Adrenal gland (tissue), 12 donors: ENCODE data around the gene CAMK1G. TPM values are rescaled to one million over a fixed set of nuclear protein-coding genes. Genes with fewer than 3 reads are reported as not detected.

Experiments used
- DNase-seq, 7 donors: peaks; one replicate each; pipeline ENCODE4 v3.0.0-alpha.2; 2019 to 2020
- H3K27ac ChIP-seq, 5 donors: fragments of 200-600 bp; sonication (generic) in 4 of 5; 1 replicate in 3 of 5; 2 replicates in 2 of 5; pipeline versions ENCODE4 v1.5.1 to v1.8.0; 2016 to 2020; ENCODE audit warnings: mild to moderate bottlenecking in 1 of 5
- H3K27me3 ChIP-seq: fragments of 200-600 bp; 2 replicates; pipeline ENCODE4 v1.8.0; 2021
- H3K36me3 ChIP-seq, 2 donors: fragments of 200-600 bp; replicated peaks in 1 of 2; 1 replicate in 1 of 2; 2 replicates in 1 of 2; pipeline versions ENCODE4 v1.5.1 to v1.8.0; 2018 to 2022
- H3K4me1 ChIP-seq, 2 donors: fragments of 200-600 bp; replicated peaks in 1 of 2; 1 replicate in 1 of 2; 2 replicates in 1 of 2; pipeline versions ENCODE4 v1.5.1 to v1.8.0; 2018 to 2021
- H3K4me3 ChIP-seq, 4 donors: fragments of 200-600 bp; sonication (generic) in 3 of 4; one replicate each; pipeline ENCODE4 v1.5.1; 2016 to 2018
- H3K9me3 ChIP-seq, 3 donors: fragments of 200-600 bp; sonication (generic) in 1 of 3; replicated peaks in 1 of 3; 1 replicate in 2 of 3; 2 replicates in 1 of 3; pipeline versions ENCODE4 v1.5.1 to v1.8.0; 2016 to 2021
- CTCF ChIP-seq, 6 experiments: fragments of 450-650 bp in 4 of 6; fragments of 200-600 bp in 2 of 6; sonication (generic) in 1 of 6; IDR thresholded peaks; 1 replicate in 5 of 6; 2 replicates in 1 of 6; pipeline versions ENCODE4 v1.5.1 to v1.8.0; 2016 to 2021; ENCODE audit warnings: antibody characterized with exemption in 6 of 6, mild to moderate bottlenecking in 2 of 6, moderate library complexity in 1 of 6
- POLR2A ChIP-seq, 2 donors: fragments of 450-650 bp; IDR thresholded peaks; one replicate each; pipeline ENCODE4 v1.6.1; 2017; ENCODE audit warnings: antibody characterized with exemption in 2 of 2, mild to moderate bottlenecking in 2 of 2, moderate library complexity in 1 of 2
- WGBS, 4 donors: extraction: QIAGEN DNeasy Blood & Tissue Kit in 2 of 4; methylation state at CpG; one replicate each; pipeline versions ENCODE4 v1.1.5 to v1.1.7; 2013 to 2017; 5-methylcytosine and 5-hydroxymethylcytosine counted together
- intact Hi-C, 2 donors: fragments of 100-400 bp; cut with DNase I; formaldehyde crosslinking; loops; one replicate each; pipeline versions ENCODE4 v1.14.1 to v1.15.0; 2022 to 2023
- polyA plus RNA-seq, 3 donors: library from polyadenylated mRNA; stranded (reverse); fragments of 200-250 nt in 2 of 3; fragments of 350-450 nt in 1 of 3; fragmentation: Illumina TruSeq in 1 of 3; extraction: RNeasy Lipid Tissue Mini Kit (QIAGEN cat#74804) in 1 of 3; gene quantifications; one replicate each; pipeline ENCODE4 v1.2.3, GENCODE V29; 2013 to 2014
- total RNA-seq, 9 donors: library from RNA; depleted of rRNA in 4 of 9; stranded (reverse); fragments of >200 nt in 4 of 9; fragments of 120-200 nt in 1 of 9; fragmentation: NEBNext Ultra II Directional in 1 of 9; extraction: Animal tissue kit (Norgen Biotek cat#: 25700) in 1 of 9; gene quantifications; one replicate each; pipeline versions ENCODE4 v1.1.0 to v1.2.4, GENCODE V29; 2013 to 2023
- donor health status: healthy with polysubstance abuse.
- donor health status: Bipolar disorder and iron deficiency.
- donor health status: DM: yes; HTN: yes; CAD: no.
- donor health status: DM: no; HTN: no; CAD: no.
- donor health status: DM: no; HTN: no; CAD: no.
- donor health status: DM: yes; HTN: yes; CAD: no.

Gene CAMK1G
- total and polyA plus RNA-seq, 12 donors = 0.57 to 8.4 (median 2.3) TPM

- Histone ChIP-seq H3K4me1 (no peaks in the 10 kb centered on the region), H3K4me3 (no peak overlapping the region), H3K36me3 (no peaks in the 10 kb centered on the region), H3K9me3 (no peaks in the 10 kb centered on the region), H3K27ac (no peak overlapping the region), H3K27me3 (peaks cover 4% of the 10 kb centered on the region)
- DNase-seq = no peak
- WGBS, 4 donors = 49 to 67% (median 64%) methylated on average over 4 of the region's 4 CpGs
- intact Hi-C loops = no loop called here
- TF ChIP-seq CTCF (IDR thresholded peaks at IDR 0.05) = no peak
- no peak for TF ChIP-seq POLR2A (IDR thresholded peaks at IDR 0.05)
Measured at GRCh38 chr1:209564849-209565248, 18.7 kb upstream of the CAMK1G start.

- Histone ChIP-seq H3K27me3 (peaks cover 4% of the 10 kb centered on the region), H3K4me1 (no peaks in the 10 kb centered on the region), H3K36me3 (no peaks in the 10 kb centered on the region), H3K9me3 (no peaks in the 10 kb centered on the region), H3K4me3 (no peak overlapping the region), H3K27ac (no peak overlapping the region)
- intact Hi-C loops = no loop called here
- TF ChIP-seq POLR2A (IDR thresholded peaks at IDR 0.05) = no peak
- peak; percentile 67 to 78 (median 74) for TF ChIP-seq CTCF (IDR thresholded peaks at IDR 0.05)
- peak; percentile 80 to 95 (median 89) for DNase-seq
- WGBS, 4 donors = 28 to 36% (median 32%) methylated on average over 15 of the region's 15 CpGs
Measured at GRCh38 chr1:209565759-209566678, 17.5 kb upstream of the CAMK1G start.

GRCh38 chr1:209567698-209568175 lies 15.8 kb upstream of the CAMK1G start:
- H3K36me3 ChIP-seq = no peaks in the 10 kb centered on the region
- 8 to 22% (median 15%) methylated on average over 1 of the region's 1 CpG for WGBS, 4 donors
- no peak for TF ChIP-seq POLR2A (IDR thresholded peaks at IDR 0.05)
- no peak for TF ChIP-seq CTCF (IDR thresholded peaks at IDR 0.05)
- no peak overlapping the region for H3K27ac ChIP-seq
- no peaks in the 10 kb centered on the region for H3K9me3 ChIP-seq
- no peaks in the 10 kb centered on the region for H3K4me1 ChIP-seq
- H3K27me3 ChIP-seq = peaks cover 4% of the 10 kb centered on the region
- intact Hi-C loops = no loop called here
- H3K4me3 ChIP-seq = no peak overlapping the region
- peak in 1 of 7 donors; percentile 51 for DNase-seq

GRCh38 chr1:209569455-209570207 lies 13.9 kb upstream of the CAMK1G start:
- peak; percentile 65 to 94 (median 89) for DNase-seq
- Histone ChIP-seq H3K27ac (no peak overlapping the region), H3K4me3 (no peak overlapping the region), H3K9me3 (no peaks in the 10 kb centered on the region), H3K36me3 (no peaks in the 10 kb centered on the region), H3K27me3 (peaks cover 4% of the 10 kb centered on the region), H3K4me1 (no peaks in the 10 kb centered on the region)
- intact Hi-C loops = no loop called here
- TF ChIP-seq CTCF (IDR thresholded peaks at IDR 0.05) = peak; percentile 64 to 91 (median 75)
- TF ChIP-seq POLR2A (IDR thresholded peaks at IDR 0.05) = no peak
- 6 to 11% (median 9%) methylated on average over 9 of the region's 9 CpGs for WGBS, 4 donors
